GM23338 (cell line): ENCODE results near the gene GGCT. TPM values are rescaled to one million over a fixed set of nuclear protein-coding genes. Genes with fewer than 3 reads are reported as not detected.

Experiments used
- ATAC-seq: fragments of 200-7000 bp; cut with Tn5 transposase; 3 replicates; pipeline ENCODE4 v1.9.1; 2020
- DNase-seq: peaks from one replicate; pipeline ENCODE4 v3.0.0-alpha.2; 2015; ENCODE audit warnings: low spot score
- H2AFZ ChIP-seq: fragments of 200-600 bp; sonication (generic); 2 replicates; pipeline ENCODE4 v1.8.0; 2016; ENCODE audit warnings: antibody characterized with exemption, mild to moderate bottlenecking, moderate library complexity
- H3F3A ChIP-seq: fragments of 200-600 bp; sonication (generic); replicated peaks from 2 replicates; pipeline ENCODE4 v1.8.0; 2017; ENCODE audit warnings: antibody characterized with exemption, mixed run types, low read depth
- H3K27ac ChIP-seq: fragments of 200-600 bp; sonication (generic); 2 replicates; pipeline ENCODE4 v1.6.1; 2016; ENCODE audit warnings: low read depth
- H3K27me3 ChIP-seq: fragments of 200-600 bp; sonication (generic); 2 replicates; pipeline ENCODE4 v1.8.0; 2016; ENCODE audit warnings: mild to moderate bottlenecking, mixed run types, moderate library complexity; ENCODE audit not compliant: insufficient read depth
- H3K36me3 ChIP-seq: fragments of 200-600 bp; sonication (generic); 2 replicates; pipeline ENCODE4 v1.8.0; 2016; ENCODE audit warnings: mild to moderate bottlenecking; ENCODE audit not compliant: insufficient read depth
- H3K4me1 ChIP-seq: fragments of 200-600 bp; sonication (generic); 2 replicates; pipeline ENCODE4 v1.8.0; 2016; ENCODE audit warnings: mild to moderate bottlenecking, moderate library complexity; ENCODE audit not compliant: insufficient read depth
- H3K4me2 ChIP-seq: fragments of 200-600 bp; sonication (generic); 2 replicates; pipeline ENCODE4 v1.7.1; 2017; ENCODE audit warnings: mixed run types
- H3K4me3 ChIP-seq: fragments of 200-600 bp; sonication (generic); 2 replicates; pipeline ENCODE4 v1.6.1; 2016; ENCODE audit warnings: mixed run types
- H3K79me2 ChIP-seq: fragments of 200-600 bp; sonication (generic); replicated peaks from 2 replicates; pipeline ENCODE4 v1.8.0; 2017; ENCODE audit warnings: mild to moderate bottlenecking; ENCODE audit not compliant: insufficient read depth
- H3K9me2 ChIP-seq: fragments of 200-600 bp; sonication (generic); 2 replicates; pipeline ENCODE4 v1.8.0; 2017; ENCODE audit not compliant: insufficient read depth
- H4K20me1 ChIP-seq: fragments of 200-600 bp; sonication (generic); replicated peaks from 2 replicates; pipeline ENCODE4 v1.8.0; 2017; ENCODE audit warnings: mild to moderate bottlenecking; ENCODE audit not compliant: insufficient read depth
- H3K27ac Mint-ChIP-seq: 2 replicates; pipeline ENCODE4 v1.8.0; 2020; ENCODE audit warnings: inconsistent platforms, mild to moderate bottlenecking, moderate library complexity, mixed read lengths
- H3K27me3 Mint-ChIP-seq: 3 replicates; pipeline ENCODE4 v1.8.0; 2022; ENCODE audit warnings: low read depth, mild to moderate bottlenecking, moderate library complexity, mixed read lengths, inconsistent platforms; ENCODE audit not compliant: insufficient read depth, poor library complexity
- H3K36me3 Mint-ChIP-seq: 3 replicates; pipeline ENCODE4 v1.8.0; 2021; ENCODE audit warnings: low read depth, mild to moderate bottlenecking, inconsistent platforms, moderate library complexity, mixed read lengths
- H3K4me1 Mint-ChIP-seq: 3 replicates; pipeline ENCODE4 v1.8.0; 2020; ENCODE audit warnings: mild to moderate bottlenecking, inconsistent platforms, mixed read lengths
- H3K4me3 Mint-ChIP-seq: 3 replicates; pipeline ENCODE4 v1.8.0; 2021; ENCODE audit warnings: moderate library complexity, mild to moderate bottlenecking, inconsistent platforms, mixed read lengths
- H3K9me3 Mint-ChIP-seq: 3 replicates; pipeline ENCODE4 v1.8.0; 2020; ENCODE audit warnings: moderate library complexity, mild to moderate bottlenecking, inconsistent platforms, mixed read lengths
- CREB1 ChIP-seq: fragments of 250-450 bp; sonication (Bioruptor Pico); IDR thresholded peaks from 2 replicates; pipeline ENCODE4 v1.5.0; 2020; ENCODE audit warnings: low read depth, mild to moderate bottlenecking, moderate library complexity
- EZH2 ChIP-seq: fragments of 200-600 bp; sonication (generic); IDR thresholded peaks from one replicate; pipeline ENCODE4 v1.8.0; 2017; ENCODE audit warnings: antibody characterized with exemption, mild to moderate bottlenecking, low read depth; ENCODE audit not compliant: unreplicated experiment
- EZH2phosphoT487 ChIP-seq: fragments of 200-600 bp; sonication (generic); IDR thresholded peaks from one replicate; pipeline ENCODE4 v1.8.1; 2018; ENCODE audit warnings: antibody characterized with exemption; ENCODE audit not compliant: unreplicated experiment
- JUNB ChIP-seq: IDR thresholded peaks from one replicate; pipeline ENCODE4 v1.6.1; 2016; ENCODE audit warnings: antibody characterized with exemption; ENCODE audit not compliant: unreplicated experiment
- NANOG ChIP-seq: IDR thresholded peaks from 2 replicates; pipeline ENCODE4 v1.6.1; 2016; ENCODE audit warnings: antibody characterized with exemption, borderline replicate concordance
- POLR2AphosphoS5 ChIP-seq: IDR thresholded peaks from 2 replicates; pipeline ENCODE4 v1.6.1; 2016; ENCODE audit warnings: antibody characterized with exemption, low read depth
- ZNF114 ChIP-seq: fragments of 250-450 bp; sonication (Bioruptor Pico); IDR thresholded peaks from 2 replicates; pipeline ENCODE4 v1.5.0; 2020; ENCODE audit warnings: mild to moderate bottlenecking, moderate library complexity
- ZNF331 ChIP-seq: fragments of 250-450 bp; sonication (Bioruptor Pico); IDR thresholded peaks from 2 replicates; pipeline ENCODE4 v1.5.0; 2020; ENCODE audit warnings: low read depth, mild to moderate bottlenecking, moderate library complexity
- ZNF462 ChIP-seq: fragments of 250-450 bp; sonication (Bioruptor Pico); IDR thresholded peaks from 2 replicates; pipeline ENCODE4 v1.5.0; 2020; ENCODE audit warnings: mild to moderate bottlenecking, moderate library complexity
- polyA plus RNA-seq: library from polyadenylated mRNA; unstranded; fragments of >200 nt; fragmentation: Nextera tagmentation; extraction: Ambion mirVana; gene quantifications from 2 replicates; pipeline ENCODE4 v1.2.1, GENCODE V29; 2016
- total RNA-seq: library from RNA; depleted of rRNA; stranded (reverse); fragments of >200 nt; shearing (Covaris generic); gene quantifications from 2 replicates; pipeline ENCODE4 v1.2.3, GENCODE V29; 2014
- TF ChIP-seq, protein P1 (sequence below), 2 experiments: fragments of 200-600 bp in 1 of 2; sonication (generic) in 1 of 2; conservative IDR thresholded peaks; 2 replicates each; pipeline versions ENCODE4 v1.5.1 to v1.6.1; 2016 to 2017; ENCODE audit warnings: antibody characterized with exemption in 2 of 2, low read depth in 2 of 2, mild to moderate bottlenecking in 2 of 2, moderate library complexity in 1 of 2

Gene GGCT
- total and polyA plus RNA-seq, 2 experiments from 2014 or later = 104 to 229 TPM

GRCh38 chr7:30533886-30534285, 29.3 kb upstream of the GGCT start:
- Mint-ChIP-seq H3K27me3 (peaks cover 3% of the 10 kb centered on the region), H3K4me3 (no peak overlapping the region), H3K9me3 (peaks cover 16% of the 10 kb centered on the region), H3K36me3 (peaks cover 19% of the 10 kb centered on the region), H3K4me1 (no peaks in the 10 kb centered on the region), H3K27ac (no peak overlapping the region)
- Histone ChIP-seq H4K20me1 (no peaks in the 10 kb centered on the region), H3K27ac (no peak overlapping the region), H3K27me3 (no peaks in the 10 kb centered on the region), H3K4me3 (no peak overlapping the region), H3K9me2 (0 out of 2 replicates have a peak, but pooled peaks cover 3% of the 10 kb centered on the region), H2AFZ (no peak overlapping the region), H3K36me3 (no peaks in the 10 kb centered on the region), H3F3A (no peaks in the 10 kb centered on the region), H3K4me2 (no peak overlapping the region), H3K79me2 (no peaks in the 10 kb centered on the region), H3K4me1 (no peaks in the 10 kb centered on the region)
- no peak for DNase-seq
- no peak for ATAC-seq
- no peak for TF ChIP-seq ZNF331 (CRISPR knock-in tag)
- TF ChIP-seq CREB1 (CRISPR knock-in tag) = no peak
- TF ChIP-seq, protein P1, sequence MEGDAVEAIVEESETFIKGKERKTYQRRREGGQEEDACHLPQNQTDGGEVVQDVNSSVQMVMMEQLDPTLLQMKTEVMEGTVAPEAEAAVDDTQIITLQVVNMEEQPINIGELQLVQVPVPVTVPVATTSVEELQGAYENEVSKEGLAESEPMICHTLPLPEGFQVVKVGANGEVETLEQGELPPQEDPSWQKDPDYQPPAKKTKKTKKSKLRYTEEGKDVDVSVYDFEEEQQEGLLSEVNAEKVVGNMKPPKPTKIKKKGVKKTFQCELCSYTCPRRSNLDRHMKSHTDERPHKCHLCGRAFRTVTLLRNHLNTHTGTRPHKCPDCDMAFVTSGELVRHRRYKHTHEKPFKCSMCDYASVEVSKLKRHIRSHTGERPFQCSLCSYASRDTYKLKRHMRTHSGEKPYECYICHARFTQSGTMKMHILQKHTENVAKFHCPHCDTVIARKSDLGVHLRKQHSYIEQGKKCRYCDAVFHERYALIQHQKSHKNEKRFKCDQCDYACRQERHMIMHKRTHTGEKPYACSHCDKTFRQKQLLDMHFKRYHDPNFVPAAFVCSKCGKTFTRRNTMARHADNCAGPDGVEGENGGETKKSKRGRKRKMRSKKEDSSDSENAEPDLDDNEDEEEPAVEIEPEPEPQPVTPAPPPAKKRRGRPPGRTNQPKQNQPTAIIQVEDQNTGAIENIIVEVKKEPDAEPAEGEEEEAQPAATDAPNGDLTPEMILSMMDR (conservative IDR thresholded peaks at IDR 0.05; ENCODE audit: low read depth in 2 of 2) = no peak
- TF ChIP-seq NANOG = no peak
- TF ChIP-seq ZNF114 (CRISPR knock-in tag) = no peak
- TF ChIP-seq EZH2phosphoT487 = no peak
- no peak for TF ChIP-seq POLR2AphosphoS5
- no peak for TF ChIP-seq JUNB
- no peak for TF ChIP-seq ZNF462 (CRISPR knock-in tag)
- TF ChIP-seq EZH2 = no peak
